GM10847 (cell line): ENCODE results near the gene SMIM20.

Experiments used
- POLR2A ChIP-seq: IDR thresholded peaks from 2 replicates; pipeline ENCODE4 v1.6.1; 2011; ENCODE audit not compliant: insufficient read length; ENCODE audit errors: extremely low read depth

The SMIM20 gene

GRCh38 chr4:25956260-25956659 is 42.2 kb downstream of the SMIM20 start:
- no peak for TF ChIP-seq POLR2A

GRCh38 chr4:25958110-25958509 is 44.1 kb downstream of the SMIM20 start:
- no peak for TF ChIP-seq POLR2A

- no peak for TF ChIP-seq POLR2A
These were observed 48.4 kb downstream of the SMIM20 start for GRCh38 chr4:25962393-25962792.

GRCh38 chr4:25965629-25966028 is 51.6 kb downstream of the SMIM20 start:
- no peak for TF ChIP-seq POLR2A

- no peak for TF ChIP-seq POLR2A
These were observed 52.2 kb downstream of the SMIM20 start for GRCh38 chr4:25966171-25966570.

GRCh38 chr4:25969374-25970155 is 55.5 kb downstream of the SMIM20 start:
- TF ChIP-seq POLR2A: no peak

GRCh38 chr4:25970226-25970675 is 56.2 kb downstream of the SMIM20 start:
- TF ChIP-seq POLR2A: no peak

GRCh38 chr4:25970691-25971432 is 56.8 kb downstream of the SMIM20 start:
- no peak for TF ChIP-seq POLR2A

GRCh38 chr4:25972366-25972765 is 58.3 kb downstream of the SMIM20 start:
- TF ChIP-seq POLR2A: no peak

GRCh38 chr4:25972984-25973745 is 59.1 kb downstream of the SMIM20 start:
- TF ChIP-seq POLR2A: no peak

- no peak for TF ChIP-seq POLR2A
These were observed 62.8 kb downstream of the SMIM20 start for GRCh38 chr4:25976780-25977179.

- no peak for TF ChIP-seq POLR2A
These were observed 63.6 kb downstream of the SMIM20 start for GRCh38 chr4:25977397-25978170.

GRCh38 chr4:25978327-25978726 is 64.3 kb downstream of the SMIM20 start:
- TF ChIP-seq POLR2A: no peak
